Activated T-cell treated with anti-CD3 and anti-CD28 coated beads, Interleukin-2, amount 50 U/mL, for 48 hours (primary cell): Measurements from ENCODE around the gene ECM2.
"Not testable (repeated sequence)": the region's sequence is repeated elsewhere in the genome, so short reads cannot be mapped to it uniquely, and the experiment has no call there.

ENCODE experiments used
- DNase-seq, 2 experiments: peaks; one replicate each; pipeline ENCODE4 v3.0.0-alpha.2; 2020

ECM2 gene

DNA sequence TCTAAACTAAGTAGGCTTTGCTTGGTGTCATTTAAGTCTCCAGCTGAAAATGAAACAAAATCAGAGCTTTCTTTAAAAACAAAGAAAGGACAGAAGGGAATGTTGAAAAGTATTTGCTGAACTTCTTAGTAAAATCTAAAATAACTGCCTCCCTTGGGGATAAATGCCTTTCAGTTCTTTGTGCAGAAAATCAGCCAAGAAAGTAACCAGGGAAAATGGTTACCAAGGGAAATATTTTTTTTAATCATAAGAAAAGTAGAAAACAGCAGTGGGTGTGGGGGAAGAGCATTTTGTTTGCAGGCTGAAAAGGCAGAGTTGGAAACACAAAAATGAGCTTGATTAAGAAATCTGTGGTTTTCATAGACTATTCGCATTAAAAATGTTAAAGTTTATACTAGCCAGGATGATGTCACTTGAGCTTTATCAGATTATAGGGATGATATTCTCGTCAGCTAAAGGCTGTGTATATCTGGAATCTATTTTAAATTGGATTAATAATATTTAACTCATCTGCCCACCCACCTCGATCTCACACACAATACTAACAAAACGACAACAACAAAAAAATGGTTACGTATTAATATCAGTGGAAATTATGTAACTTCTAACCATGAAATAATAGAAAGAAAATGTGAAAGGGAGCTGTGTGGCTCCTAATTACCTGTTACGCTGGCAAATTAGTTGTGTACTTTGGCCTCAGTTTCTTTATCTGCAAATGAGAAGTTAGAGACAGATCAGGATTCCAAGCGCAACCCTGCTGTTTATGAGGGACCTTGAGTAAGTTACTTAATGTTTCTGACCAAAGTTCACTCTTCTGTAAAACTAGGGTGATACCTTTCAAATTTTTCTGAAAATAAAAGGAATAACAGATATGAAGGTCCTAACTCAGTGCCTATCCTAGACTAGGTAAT lies at the start of gene ECM2:
Gene ECM2, minus strand, starts transcription at position 51 of the 911 bp plus-strand sequence. CDS start 13,124 bp downstream, outside the sequence.
- DNase-seq: no peak

DNA sequence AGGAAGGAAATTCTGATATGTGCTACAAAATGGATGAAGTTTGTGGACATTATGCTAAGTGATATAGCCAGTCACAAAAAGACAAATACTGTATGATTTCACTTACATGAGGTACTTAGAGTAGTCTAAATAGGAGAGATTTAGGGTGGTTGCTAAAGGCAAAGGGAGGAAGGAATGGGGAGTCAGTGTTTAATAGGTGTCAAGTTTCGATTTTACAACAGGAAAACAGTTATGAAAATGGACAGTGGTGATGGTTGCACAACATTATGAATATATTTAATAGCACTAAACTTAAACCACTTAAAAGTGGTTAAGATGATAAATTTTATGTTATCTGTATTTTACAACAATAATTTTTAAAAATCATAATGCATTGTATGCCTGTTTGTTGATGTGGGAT lies 40.4 kb upstream of the ECM2 start:
- no peak for DNase-seq

DNA sequence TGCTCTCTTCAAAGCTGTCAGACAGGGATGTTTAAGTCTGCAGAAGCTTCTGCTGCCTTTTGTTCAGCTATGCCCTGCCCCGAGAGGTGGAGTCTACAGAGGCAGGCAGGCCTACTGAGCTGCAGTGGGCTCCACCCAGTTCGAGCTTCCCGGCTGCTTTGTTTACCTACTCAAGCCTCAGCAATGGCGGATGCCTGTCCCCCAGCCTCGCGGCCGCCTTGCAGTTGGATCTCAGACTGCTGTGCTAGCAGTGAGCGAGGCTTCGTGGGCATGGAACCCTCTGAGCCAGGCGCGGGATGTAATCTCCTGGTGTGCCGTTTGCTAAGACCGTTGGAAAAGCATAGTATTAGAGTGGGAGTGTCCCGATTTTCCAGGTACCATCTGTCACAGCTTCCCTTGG lies 37.8 kb upstream of the ECM2 start:
- DNase-seq: not testable (repeated sequence)

DNA sequence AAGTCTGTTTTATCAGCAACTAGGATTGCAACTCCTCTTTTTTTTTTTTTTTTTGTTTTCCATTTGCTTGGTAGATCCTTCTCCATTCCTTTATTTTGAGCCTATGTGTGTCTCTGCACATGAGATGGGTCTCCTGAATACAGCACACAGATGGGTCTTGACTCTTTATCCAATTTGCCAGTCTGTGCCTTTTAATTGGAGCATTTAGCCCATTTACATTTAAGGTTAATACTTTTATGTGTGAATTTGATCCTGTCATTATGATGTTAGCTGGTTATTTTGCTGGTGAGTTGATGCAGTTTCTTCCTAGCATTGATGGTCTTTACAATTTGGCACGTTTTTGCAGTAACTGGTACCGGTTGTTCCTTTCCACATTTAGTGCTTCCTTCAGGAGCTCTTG lies 36.1 kb upstream of the ECM2 start:
- not testable (repeated sequence) for DNase-seq

DNA sequence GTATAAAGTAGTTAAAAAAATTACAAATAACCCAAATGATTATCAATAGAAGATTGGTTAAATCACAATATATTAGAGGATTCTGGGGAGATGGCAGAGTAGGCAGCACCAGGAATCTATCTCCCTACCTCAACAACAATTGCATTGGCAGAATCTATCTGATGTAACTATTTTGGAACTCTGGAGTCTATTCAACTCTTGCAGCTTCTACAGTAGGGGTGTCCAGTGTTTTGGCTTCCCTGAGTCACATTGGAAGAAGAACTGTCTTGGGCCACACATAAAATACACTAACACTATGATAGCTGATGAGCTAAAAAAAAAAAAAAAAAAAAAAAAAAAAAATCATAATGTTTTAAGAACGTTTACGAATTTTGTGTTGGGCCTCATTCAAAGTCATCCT lies 29.2 kb upstream of the ECM2 start:
- DNase-seq: no peak

DNA sequence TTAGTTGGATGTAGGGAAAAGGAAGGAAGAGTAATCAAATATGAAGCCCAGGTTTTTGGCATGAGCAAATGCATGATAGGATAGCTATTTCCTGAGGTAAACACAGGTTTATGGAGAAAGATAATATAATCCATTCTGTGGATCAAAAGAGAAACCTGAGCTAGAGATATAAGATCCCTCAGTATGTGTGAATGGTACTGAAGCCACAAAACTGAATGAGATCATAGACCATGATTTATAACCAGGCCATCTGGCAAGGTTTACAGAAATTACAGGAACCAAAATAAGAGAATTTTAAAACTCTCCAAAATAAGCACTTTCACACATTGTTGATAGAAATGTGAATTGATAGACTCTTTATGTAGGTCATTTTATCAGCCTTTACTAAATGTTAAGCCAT lies 28.7 kb upstream of the ECM2 start:
- no peak for DNase-seq

DNA sequence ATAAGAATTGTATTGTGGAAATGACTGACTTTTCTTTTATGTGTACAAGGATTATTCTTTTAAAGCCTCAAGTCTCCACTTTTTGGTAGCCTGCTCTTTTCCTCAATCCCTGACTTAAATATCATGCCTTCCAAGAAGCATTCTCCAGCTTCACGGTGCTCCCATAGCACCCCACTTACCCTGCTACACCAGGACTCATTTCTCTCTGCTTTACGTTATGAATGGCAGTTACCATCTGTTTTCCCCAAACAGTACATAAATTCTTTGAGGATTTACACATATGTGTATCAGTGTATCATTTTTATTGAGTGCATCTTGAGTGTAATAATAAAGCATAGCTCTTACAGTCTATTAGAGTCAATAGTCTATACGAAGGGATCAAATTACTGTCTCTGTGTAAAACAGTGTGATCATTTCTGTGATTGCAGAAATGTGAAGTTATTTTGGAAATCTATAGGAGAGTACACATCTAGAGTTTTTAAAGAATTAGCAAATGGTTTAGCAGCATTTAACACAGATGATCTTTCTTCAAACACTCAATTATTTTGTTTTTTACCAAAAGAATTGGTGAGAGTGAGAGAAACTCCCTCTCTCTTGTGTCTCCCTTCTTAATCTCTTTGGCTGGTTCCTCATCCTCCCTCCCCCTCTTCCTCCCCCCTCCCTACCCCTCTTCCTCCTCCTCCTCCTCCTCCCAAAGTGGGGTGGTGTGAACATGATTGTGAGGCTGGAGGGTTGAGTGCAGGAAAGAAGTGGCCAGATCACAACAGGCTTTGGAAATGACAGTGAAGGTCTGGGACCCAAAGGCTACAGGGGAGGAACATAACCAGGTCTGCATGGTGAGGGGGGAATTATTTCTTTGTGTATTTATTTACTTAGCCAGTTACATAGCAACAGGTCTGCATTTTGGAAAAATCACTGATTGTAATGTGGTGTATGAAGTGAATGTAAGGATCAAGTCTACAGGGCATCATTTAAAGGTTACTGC lies 27.6 kb upstream of the ECM2 start:
- no peak for DNase-seq

DNA sequence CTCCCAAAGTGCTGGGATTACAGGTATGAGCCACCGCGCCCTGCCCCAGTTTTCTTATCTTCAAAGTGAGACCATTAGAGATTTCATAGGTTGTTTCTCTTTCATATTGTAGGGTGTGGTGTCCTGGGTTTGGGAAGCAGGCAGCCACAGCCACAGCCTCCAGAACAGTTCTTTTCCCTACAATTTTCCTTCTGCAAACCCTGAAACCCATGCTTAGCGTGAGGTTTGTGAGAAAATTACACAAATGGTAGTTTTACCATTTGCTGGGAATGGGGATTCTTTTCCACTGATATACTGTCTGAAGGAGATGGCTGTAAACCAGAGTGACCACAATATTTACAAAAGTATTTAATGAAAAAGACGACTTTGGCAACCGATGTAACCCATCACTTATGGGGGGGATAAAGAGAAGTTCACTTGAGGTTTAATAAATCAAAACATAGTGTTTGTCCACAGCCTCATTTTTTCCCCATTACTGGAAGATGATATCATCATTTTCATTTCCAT lies 26.7 kb upstream of the ECM2 start:
- DNase-seq: no peak

DNA sequence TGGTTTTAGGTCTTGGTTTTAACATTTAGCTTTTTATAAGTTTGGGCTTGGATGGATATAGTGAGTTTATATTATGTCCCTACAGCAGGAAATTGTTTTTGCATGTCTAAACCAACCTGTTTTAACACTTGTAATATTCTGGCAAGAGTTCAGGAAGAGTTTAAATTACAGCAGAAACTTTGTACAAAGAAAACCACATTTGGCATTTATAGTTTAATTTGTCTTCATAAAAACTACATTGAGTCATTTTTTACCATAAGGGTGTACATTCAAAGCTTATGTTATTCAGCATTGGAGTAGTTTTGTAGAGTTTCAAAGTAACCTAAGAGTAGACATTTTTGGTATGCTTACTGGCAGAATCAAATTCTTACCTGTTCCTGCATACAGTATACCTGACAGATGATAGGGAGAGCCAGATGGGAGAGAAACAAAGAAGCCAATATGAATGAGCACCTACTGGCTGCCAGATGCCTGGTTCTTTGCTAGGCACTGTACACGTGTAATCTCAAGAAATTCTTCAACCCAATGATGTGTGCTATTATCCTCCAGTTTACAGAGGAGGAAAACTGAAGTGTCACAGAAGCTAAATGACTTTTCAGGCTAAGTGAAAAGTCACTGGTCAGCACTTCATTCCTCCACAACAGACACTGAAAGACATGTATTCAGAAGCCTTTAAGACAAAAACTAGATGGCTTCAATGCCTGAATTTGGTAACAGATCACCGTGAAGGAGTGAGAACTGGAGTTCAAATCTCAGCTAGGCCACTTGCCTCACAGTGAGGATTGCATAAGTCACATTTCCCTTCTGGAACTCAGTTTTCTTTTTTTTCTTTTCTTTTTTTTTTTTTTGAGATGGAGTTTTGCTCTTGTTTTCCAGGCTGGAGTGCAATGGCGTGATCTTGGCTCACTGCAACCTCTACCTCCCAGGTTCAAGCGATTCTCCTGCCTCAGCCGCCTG lies 25.9 kb upstream of the ECM2 start:
- no peak for DNase-seq

DNA sequence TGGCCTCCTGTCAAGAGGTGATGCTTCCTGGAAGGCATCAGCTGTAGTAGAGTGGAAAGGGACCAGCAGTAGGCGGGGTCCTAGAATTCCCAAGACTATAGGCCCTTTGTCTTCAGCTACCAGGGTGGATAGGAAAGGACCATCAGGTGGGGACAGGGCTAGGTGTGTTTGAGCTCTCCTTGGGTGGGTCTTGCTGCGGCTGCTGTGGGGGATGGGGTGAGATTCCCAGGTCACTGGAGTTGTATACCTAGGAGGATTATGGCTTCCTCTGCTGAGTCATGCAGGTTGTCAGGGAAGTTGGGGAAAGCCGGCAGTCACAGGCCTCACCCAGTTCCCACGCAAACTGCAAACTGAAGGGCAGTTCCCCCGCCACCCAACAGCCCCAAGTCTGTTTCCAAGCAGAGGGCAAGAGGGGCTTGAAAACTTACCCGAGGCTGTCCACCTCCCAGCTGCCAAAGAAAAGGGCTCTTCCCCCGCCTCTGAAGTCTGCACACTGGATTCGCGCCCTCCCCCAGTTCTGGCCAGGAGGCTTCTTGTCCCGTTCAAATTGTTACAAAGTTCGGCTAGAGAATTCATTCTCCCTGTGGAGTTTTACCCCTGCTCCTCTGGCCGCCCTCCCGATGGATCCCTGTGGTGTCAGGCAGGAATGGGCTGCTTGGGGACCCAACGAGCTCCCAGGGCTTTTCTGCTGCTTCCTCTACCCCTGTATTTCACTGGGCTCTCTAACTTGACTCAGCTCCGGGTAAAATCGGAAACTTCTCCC lies 23.0 kb upstream of the ECM2 start:
- no peak for DNase-seq

DNA sequence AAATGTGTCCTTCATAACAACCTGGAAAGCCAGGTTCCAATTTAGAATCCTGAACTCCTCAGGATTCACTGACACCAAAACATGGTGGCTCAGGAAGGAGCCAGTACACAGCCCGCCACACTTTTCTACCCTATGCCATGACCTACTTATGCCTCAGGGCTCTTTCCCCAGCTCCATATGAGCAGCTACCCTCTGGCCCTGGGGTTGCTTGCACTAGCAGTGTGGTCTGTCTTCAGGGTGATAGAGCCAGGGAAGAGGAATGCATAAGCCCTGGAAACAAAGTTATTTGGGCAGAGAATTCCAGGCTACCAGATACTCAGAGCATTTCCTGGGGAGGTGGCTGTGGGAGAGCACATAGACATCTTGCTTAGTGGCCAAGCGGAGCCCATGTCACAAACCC lies 15.0 kb upstream of the ECM2 start:
- no peak for DNase-seq

DNA sequence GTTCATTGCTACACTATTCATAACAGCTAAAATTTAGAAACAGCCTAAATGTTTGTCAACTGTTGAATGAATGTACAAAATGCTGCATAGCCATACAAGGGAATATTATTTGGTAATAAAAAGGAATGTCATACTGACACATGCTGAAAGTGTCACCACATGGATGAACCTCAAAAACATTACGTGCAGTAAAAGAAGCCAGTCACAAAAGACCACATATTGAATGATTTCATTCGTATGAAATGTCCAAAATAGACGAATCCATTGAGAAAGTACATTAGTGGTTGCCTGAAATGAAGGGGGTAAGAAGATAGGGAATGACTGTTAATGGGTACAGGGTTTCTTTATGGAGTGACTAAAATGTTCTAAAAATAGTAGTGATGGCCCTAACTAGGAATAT lies 11.6 kb upstream of the ECM2 start:
- no peak for DNase-seq

DNA sequence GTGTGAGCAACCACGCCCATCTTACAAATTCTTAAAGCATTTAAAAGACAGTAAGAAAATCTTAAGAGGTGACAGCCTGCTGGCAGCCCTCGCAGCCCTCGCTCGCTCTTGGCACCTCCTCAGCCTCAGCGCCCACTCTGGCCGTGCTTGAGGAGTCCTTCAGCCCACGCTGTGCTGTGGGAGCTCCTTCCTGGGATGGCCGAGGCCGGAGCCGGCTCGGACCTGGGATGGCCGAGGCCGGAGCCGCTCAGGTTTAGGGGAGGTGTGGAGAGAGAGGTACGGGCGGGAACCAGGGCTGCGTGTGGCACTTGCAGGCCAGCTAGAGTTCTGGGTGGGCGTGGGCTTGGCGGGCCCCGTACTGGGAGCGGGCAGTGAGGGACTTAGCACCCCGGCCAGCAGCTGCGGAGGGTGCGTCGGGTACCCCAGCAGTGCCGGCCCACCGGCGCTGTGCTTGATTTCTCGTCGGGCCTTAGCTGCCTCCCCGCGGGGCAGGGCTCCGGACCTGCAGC lies 9.3 kb upstream of the ECM2 start:
- DNase-seq: no peak

DNA sequence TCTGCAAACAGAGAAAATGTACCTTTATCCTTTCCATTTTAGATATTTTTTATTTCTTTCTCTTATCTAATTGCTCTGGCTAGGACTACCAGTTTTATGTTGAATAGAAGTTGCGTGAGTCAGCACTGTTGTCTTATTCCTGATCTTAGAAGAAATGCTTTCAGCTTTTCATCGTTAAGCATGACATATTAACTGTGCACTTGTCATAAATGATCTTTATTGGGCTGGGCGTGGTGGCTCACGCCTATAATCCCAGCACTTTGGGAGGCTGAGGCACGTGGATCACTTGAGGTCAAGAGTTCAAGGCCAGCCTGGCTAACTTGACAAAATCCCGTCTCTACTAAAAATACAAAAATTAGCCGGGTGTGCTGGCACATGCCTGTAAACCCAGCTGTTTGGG lies 8.2 kb upstream of the ECM2 start:
- DNase-seq: no peak

DNA sequence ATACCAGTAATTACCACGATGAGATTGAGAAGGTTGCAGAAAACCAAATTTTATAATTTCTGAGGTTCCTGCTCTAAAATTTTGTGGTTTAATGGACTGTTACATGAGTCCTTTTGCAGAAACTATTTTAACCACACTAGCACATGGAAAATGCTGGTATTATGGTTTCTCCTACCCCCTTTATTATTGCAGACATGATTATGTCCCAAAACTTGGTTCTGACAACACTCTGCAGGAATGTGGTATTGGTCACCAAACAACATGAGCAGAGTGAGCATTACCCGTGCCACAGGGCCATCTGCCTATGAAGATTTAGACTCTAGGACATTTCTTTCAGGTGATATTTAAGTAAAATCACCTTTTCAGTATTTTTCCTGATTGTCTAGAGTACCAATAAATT lies 2.8 kb upstream of the ECM2 start:
- no peak for DNase-seq

DNA sequence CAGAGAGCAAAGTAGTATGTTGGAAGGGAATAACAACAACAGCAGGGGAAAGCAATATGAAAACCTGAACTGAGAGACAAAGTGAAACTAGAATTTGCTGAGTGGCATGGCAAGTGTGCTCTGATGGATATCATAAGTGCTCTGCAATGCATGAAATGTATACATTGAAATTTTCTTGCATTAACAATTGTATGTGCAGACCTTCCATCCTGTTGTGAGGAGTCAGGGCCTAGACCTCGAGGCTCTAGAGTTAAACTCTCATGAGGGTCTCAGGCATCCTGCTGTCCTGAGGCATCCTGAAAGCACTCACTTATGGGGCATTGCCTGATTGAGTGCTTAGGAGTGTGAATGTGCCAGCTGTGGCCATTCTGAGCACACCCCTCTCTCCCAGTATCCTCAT lies 1.1 kb downstream of the ECM2 start:
- DNase-seq: no peak

DNA sequence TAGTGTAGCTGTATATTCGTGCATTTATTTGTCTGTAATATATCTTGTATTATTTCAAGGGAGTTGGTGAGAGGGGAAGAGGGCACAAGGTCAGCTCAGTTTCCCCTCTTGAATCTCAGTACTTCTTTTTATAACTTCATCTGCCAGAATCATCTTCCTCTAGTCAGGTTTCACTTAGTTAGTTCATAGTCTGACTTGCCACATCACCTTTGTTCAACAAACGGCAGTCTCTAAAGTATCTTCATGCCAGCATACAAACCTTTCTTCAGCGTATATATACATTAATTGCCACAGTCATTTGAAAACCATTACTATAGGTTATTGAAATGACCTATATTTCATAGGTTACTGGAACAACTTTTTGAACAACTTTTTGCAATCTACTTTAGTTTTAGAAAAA lies 1.6 kb downstream of the ECM2 start:
- DNase-seq: no peak

DNA sequence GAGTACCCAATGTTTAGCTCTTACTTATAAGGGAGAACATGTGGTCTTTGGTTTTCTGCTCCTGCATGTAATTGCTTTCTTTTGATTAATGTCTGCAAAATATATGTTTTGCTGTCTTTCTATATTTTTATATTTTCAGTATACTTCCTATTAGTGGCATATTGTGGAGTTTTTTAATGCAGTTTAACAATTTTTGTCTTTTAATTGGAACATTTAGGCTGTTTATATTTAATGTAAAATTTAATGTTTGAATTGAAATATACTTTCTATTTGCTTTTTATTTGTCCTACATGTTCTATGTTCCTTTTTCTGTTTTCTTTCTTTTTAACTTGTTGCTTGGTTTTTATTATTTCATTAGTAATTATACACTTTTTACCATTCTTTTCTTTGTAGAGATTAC lies 4.9 kb downstream of the ECM2 start:
- no peak for DNase-seq

DNA sequence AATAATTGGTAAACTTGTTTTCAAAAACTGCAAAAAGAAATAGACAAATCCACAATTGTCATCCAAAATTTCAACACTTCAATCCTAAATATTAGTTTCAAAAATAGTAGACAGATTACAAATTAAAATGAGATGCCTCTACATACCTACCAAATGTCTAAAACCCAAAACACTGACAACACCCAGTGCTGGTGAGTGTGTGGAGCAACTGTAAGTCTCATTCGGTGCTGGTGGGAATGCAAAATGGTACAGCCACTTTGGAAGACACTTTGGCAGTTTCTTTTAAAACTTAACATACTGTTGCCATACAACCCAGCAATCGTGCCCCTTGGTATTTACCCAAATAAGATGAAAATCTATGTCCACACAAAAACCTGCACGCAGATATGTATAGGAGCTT lies 6.7 kb downstream of the ECM2 start:
- DNase-seq: no peak

DNA sequence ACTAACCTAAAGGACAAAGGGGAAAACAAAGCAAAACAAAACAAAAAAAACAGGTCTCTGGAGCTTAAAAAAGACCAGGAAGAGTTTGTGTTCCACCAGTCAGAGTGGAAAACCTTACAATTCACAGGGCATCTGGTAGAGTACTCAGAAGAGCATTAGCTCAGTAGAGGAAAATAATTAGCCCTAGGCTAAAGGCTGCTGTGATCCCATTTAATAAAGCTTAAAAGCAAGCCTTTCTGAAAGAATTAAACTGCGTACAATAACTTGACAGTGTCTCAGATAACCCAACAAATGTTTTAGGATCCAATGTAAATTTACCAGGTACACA lies 7.3 kb downstream of the ECM2 start:
- DNase-seq: no peak

DNA sequence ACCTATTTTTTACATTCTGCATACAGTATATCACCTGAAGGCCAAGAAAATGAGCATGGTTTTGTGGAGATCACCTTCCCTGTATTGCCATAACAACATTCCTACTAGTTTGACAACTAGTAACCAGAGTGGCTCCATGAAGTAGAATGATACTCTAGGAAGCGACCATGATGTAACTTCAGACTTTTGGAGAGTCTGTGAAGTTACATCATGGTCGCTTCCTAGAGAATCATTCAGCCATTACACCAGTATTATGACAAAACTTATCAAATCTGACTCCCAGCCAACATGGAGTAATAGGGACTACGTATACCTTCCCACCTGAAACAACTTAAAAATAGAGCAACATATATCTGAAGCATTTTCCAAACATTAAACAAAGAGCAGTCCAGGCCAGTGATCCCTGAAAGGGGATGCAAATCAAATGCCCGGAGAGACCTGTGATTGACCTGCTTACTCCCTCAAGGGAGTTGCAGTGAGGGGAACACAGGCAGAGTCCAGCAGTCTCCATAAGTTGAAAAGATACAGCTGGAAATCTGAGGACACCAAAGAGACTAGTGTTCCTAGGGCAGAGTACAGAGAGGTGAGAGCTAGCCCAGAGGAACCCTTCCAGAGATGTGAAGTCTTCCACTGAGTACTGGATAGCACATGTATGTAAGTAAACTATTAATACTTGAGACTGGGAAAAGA lies 7.8 kb downstream of the ECM2 start:
- no peak for DNase-seq
